B cell (primary cell): ENCODE results near the gene YPEL4. TPM values are rescaled to one million over a fixed set of nuclear protein-coding genes. Genes with fewer than 3 reads are reported as not detected.

Source experiments
- ATAC-seq: fragments of 200-7000 bp; cut with Tn5 transposase; one replicate; pipeline ENCODE4 v1.10.0; 2021; ENCODE audit warnings: low read depth, mild to moderate bottlenecking, moderate number of reproducible peaks, moderate library complexity
- CTCF ChIA-PET: fragments of 350-600 bp; sonication (Branson Sonifier 250); formaldehyde crosslinking; loops from one replicate; lab custom pipeline; 2021; ENCODE audit warnings: antibody characterized with exemption, inconsistent platforms; lab: Charles Lee
- POLR2A ChIA-PET: fragments of 350-600 bp; sonication (Branson Sonifier 250); formaldehyde crosslinking; loops from one replicate; lab custom pipeline; 2021; ENCODE audit warnings: antibody characterized with exemption; lab: Charles Lee
- DNase-seq: peaks from one replicate; pipeline ENCODE4 v3.0.0; 2013
- H2AFZ ChIP-seq: 2 replicates; pipeline ENCODE4 v1.6.1; 2012; ENCODE audit warnings: mild to moderate bottlenecking, low read depth, low read length; ENCODE audit not compliant: insufficient read depth, poor library complexity, severe bottlenecking
- H3K27ac ChIP-seq, 2 donors: 1 replicate in 1 of 2; 2 replicates in 1 of 2; pipeline ENCODE4 v1.5.1; 2012 to 2013; ENCODE audit warnings: low read length in 2 of 2, mild to moderate bottlenecking in 2 of 2, moderate library complexity in 1 of 2
- H3K27me3 ChIP-seq, 4 experiments: fragments of 200-600 bp in 1 of 4; sonication (generic) in 1 of 4; replicated peaks in 1 of 4; 1 replicate in 2 of 4; 2 replicates in 2 of 4; pipeline versions ENCODE4 v1.6.1 to v1.7.0; 2013 to 2016; ENCODE audit warnings: low read length in 3 of 4, mild to moderate bottlenecking in 2 of 4, mixed read lengths in 1 of 4, moderate library complexity in 1 of 4; ENCODE audit not compliant: insufficient read depth in 4 of 4, control insufficient read depth in 3 of 4; ENCODE audit errors: control extremely low read depth in 1 of 4
- H3K36me3 ChIP-seq, 2 experiments: replicated peaks in 1 of 2; 1 replicate in 1 of 2; 2 replicates in 1 of 2; pipeline versions ENCODE4 v1.6.1 to v1.7.1; 2013; ENCODE audit warnings: low read length in 1 of 2; ENCODE audit not compliant: insufficient read depth in 2 of 2, control insufficient read depth in 1 of 2; ENCODE audit errors: control extremely low read depth in 1 of 2, extremely low read depth in 1 of 2
- H3K4me1 ChIP-seq, 2 donors: fragments of 200-600 bp in 1 of 2; sonication (generic) in 1 of 2; 1 replicate in 1 of 2; 2 replicates in 1 of 2; pipeline versions ENCODE4 v1.5.1 to v1.6.1; 2013 to 2017; ENCODE audit warnings: low read length in 2 of 2; ENCODE audit not compliant: control insufficient read depth in 2 of 2, insufficient read depth in 2 of 2
- H3K4me2 ChIP-seq: replicated peaks from 2 replicates; pipeline ENCODE3; 2012; ENCODE audit warnings: mild to moderate bottlenecking, low read depth, low read length; ENCODE audit not compliant: poor library complexity, severe bottlenecking
- H3K4me3 ChIP-seq, 5 experiments: fragments of 200-600 bp in 1 of 5; sonication (generic) in 1 of 5; 1 replicate in 3 of 5; 2 replicates in 2 of 5; pipeline versions ENCODE4 v1.5.1 to v1.7.0; 2011 to 2016; ENCODE audit warnings: low read length in 4 of 5, mild to moderate bottlenecking in 4 of 5, low read depth in 2 of 5, control low read depth in 1 of 5, moderate library complexity in 1 of 5; ENCODE audit not compliant: insufficient read depth in 1 of 5; ENCODE audit errors: control extremely low read depth in 1 of 5, extremely low read depth in 1 of 5
- H3K79me2 ChIP-seq: fragments of 200-600 bp; sonication (generic); one replicate; pipeline ENCODE4 v1.6.0; 2016; ENCODE audit warnings: low read length; ENCODE audit not compliant: control insufficient read depth, insufficient read depth
- H3K9ac ChIP-seq: fragments of 200-600 bp; sonication (generic); 2 replicates; pipeline ENCODE4 v1.6.1; 2017; ENCODE audit warnings: mild to moderate bottlenecking, low read length, moderate library complexity
- H3K9me3 ChIP-seq, 3 donors: one replicate each; pipeline versions ENCODE4 v1.6.1 to v1.7.1; 2013; ENCODE audit warnings: low read length in 2 of 3; ENCODE audit not compliant: control insufficient read depth in 2 of 3, insufficient read depth in 1 of 3; ENCODE audit errors: control extremely low read depth in 1 of 3
- H4K20me1 ChIP-seq: 2 replicates; pipeline ENCODE4 v1.6.0; 2012; ENCODE audit warnings: mild to moderate bottlenecking, low read length; ENCODE audit not compliant: insufficient read depth, control insufficient read depth, poor library complexity, severe bottlenecking
- H3K27ac Mint-ChIP-seq: one replicate; pipeline ENCODE4 v1.8.0; 2021; ENCODE audit warnings: mixed read lengths
- H3K27me3 Mint-ChIP-seq: one replicate; pipeline ENCODE4 v1.8.0; 2021; ENCODE audit warnings: mixed read lengths
- H3K4me1 Mint-ChIP-seq: one replicate; pipeline ENCODE4 v1.8.0; 2021; ENCODE audit warnings: mixed read lengths
- H3K4me3 Mint-ChIP-seq: one replicate; pipeline ENCODE4 v1.8.0; 2021; ENCODE audit warnings: mixed read lengths
- H3K9me3 Mint-ChIP-seq: one replicate; pipeline ENCODE4 v1.8.0; 2022; ENCODE audit warnings: mixed read lengths; ENCODE audit not compliant: insufficient read depth
- CTCF ChIP-seq: fragments of 200-600 bp; IDR thresholded peaks from one replicate; pipeline ENCODE4 v1.8.0; 2022; ENCODE audit warnings: antibody characterized with exemption, mild to moderate bottlenecking
- EZH2 ChIP-seq: IDR thresholded peaks from 2 replicates; pipeline ENCODE4 v1.6.1; 2012; ENCODE audit warnings: borderline replicate concordance, low read depth, mild to moderate bottlenecking, moderate library complexity, low read length; ENCODE audit not compliant: insufficient read depth, poor library complexity, severe bottlenecking
- WGBS: methylation state at CpG from one replicate; pipeline ENCODE4 v1.1.5; 2013; ENCODE audit warnings: missing lambda C conversion rate; ENCODE audit not compliant: insufficient coverage; 5-methylcytosine and 5-hydroxymethylcytosine counted together
- intact Hi-C: fragments of 100-400 bp; cut with micrococcal nuclease; formaldehyde crosslinking; loops from one replicate; pipeline ENCODE4 v1.10.0; 2022
- polyA minus RNA-seq: library from RNA; depleted of rRNA, polyadenylated mRNA; stranded (reverse); fragments of >200 nt; gene quantifications from 2 replicates; pipeline ENCODE4 v1.2.3, GENCODE V29; 2012
- polyA plus RNA-seq: library from polyadenylated mRNA; depleted of rRNA; stranded (reverse); fragments of >200 nt; gene quantifications from 2 replicates; pipeline ENCODE4 v1.2.3, GENCODE V29; 2012
- total RNA-seq, 2 donors: library from RNA; stranded (reverse); fragments of 120-200 nt in 1 of 2; gene quantifications; 1 replicate in 1 of 2; 2 replicates in 1 of 2; pipeline versions ENCODE4 v1.2.3 to v1.2.4, GENCODE V29; 2013 to 2022

The YPEL4 gene
- total RNA-seq: 1.1 and 1.9 TPM in 2 replicates
- total RNA-seq (2013): 0.02 TPM
- polyA plus RNA-seq: 0.03 and 0.19 TPM in 2 replicates
- polyA minus RNA-seq: 0.09 and 0.36 TPM in 2 replicates

- CTCF ChIA-PET: interaction anchor here (0.5 to 0.9 kb wide), 3 partner anchors 81 to 150 kb away, joined by 3 read pairs; no protein-coding TSS in a partner anchor
- H3K27me3 ChIP-seq: peaks cover 0 to 62% (median 53%) of the 10 kb centered on the region in 4 experiments
- peak within 1 kb of the TSS; percentile 37 for H3K27ac Mint-ChIP-seq
- no peaks in the 10 kb centered on the region for H3K36me3 ChIP-seq
- peaks cover 40% of the 10 kb centered on the region for H3K4me1 Mint-ChIP-seq
- peaks cover 0 to 11% (median 0%) of the 10 kb centered on the region in 3 donors for H3K9me3 ChIP-seq
- no peak within 1 kb of the TSS for H2AFZ ChIP-seq
- H3K79me2 ChIP-seq: no peaks in the 10 kb centered on the region
- H3K4me1 ChIP-seq: peaks cover 41 to 44% of the 10 kb centered on the region in 2 donors
- 39% methylated on average over 10 of the region's 15 CpGs for WGBS
- no peak within 1 kb of the TSS for H3K9ac ChIP-seq
- ATAC-seq (peak; percentile 71), DNase-seq (peak; percentile 54)
- intact Hi-C loops: no loop called here
- H4K20me1 ChIP-seq: no peaks in the 10 kb centered on the region
- H3K4me3 Mint-ChIP-seq: peak within 1 kb of the TSS; percentile 78
- peak within 1 kb of the TSS; percentile 55 for H3K4me2 ChIP-seq
- POLR2A ChIA-PET: no interaction called here
- no peaks in the 10 kb centered on the region for H3K9me3 Mint-ChIP-seq
- H3K4me3 ChIP-seq: peak within 1 kb of the TSS in 1 of 5 experiments; percentile 24
- H3K27me3 Mint-ChIP-seq: peaks cover 63% of the 10 kb centered on the region
- no peak within 1 kb of the TSS for H3K27ac ChIP-seq
- TF ChIP-seq EZH2 (no peak), CTCF (no peak)
These were observed at the start of gene YPEL4 for GRCh38 chr11:57649826-57650738. Gene YPEL4 (minus strand): TSS chr11:57649912. CDS start chr11:57647107, 2,805 bp downstream.
